Measurements from ENCODE around the gene AKAP7. TPM values are rescaled to one million over a fixed set of nuclear protein-coding genes. Genes with fewer than 3 reads are reported as not detected.

AKAP7 gene
- total RNA-seq, 1 experiment from 2014 or later: 3.1 TPM

DNA sequence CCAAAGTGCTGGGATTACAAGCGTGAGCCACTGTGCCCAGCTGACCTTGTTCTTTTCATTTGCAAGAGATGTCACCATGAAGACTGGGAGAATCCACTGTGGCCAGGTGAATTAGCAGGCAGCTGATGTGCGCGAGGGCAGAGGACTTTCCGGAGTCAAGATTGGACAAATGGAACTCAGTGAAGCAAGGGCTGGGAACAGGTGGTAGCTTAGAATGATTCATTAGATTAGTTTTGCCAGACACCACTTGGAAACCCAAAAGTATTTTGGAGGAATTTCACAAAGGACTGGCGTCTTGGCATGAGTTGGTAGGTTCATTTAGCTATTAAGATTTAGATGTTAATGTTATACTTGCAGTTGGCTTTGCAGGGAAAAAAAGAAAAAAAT, 4.7 kb upstream of the AKAP7 start:
- H3K27ac ChIP-seq (ENCODE audit: low read depth, low read length): no peak overlapping the region
- DNase-seq (ENCODE audit: low read depth, low spot score) (no peak), ATAC-seq (no peak)
- H3K27me3 ChIP-seq (ENCODE audit: insufficient read depth, low read length): no peaks in the 10 kb centered on the region
- H4K20me1 ChIP-seq (ENCODE audit: insufficient read depth): no peaks in the 10 kb centered on the region
- CTCF ChIA-PET: interaction anchor here (1.1 kb wide), 1 partner anchor 14 kb away, joined by 3 read pairs; no protein-coding TSS in a partner anchor
- H2AFZ ChIP-seq (ENCODE audit: low read depth, low read length, poor library complexity, severe bottlenecking): no peak overlapping the region
- RAD21 ChIA-PET (ENCODE audit: low non-redundant PET in 1 of 2, low total read pairs in 2 of 2, uncharacterized antibody in 2 of 2, unreplicated experiment in 2 of 2): no interaction called here
- no TSS peak for BruUV-seq (replicated peaks)
- peaks cover 5 to 8% of the 10 kb centered on the region in 2 experiments; a peak in 3 of 4 replicates for H3K4me1 ChIP-seq (ENCODE audit: control insufficient read depth in 1 of 2, insufficient read depth in 2 of 2, low read length in 2 of 2)
- no peaks in the 10 kb centered on the region for H3K79me2 ChIP-seq (ENCODE audit: insufficient read depth, low read length)
- TF ChIP-seq CEBPB (IDR thresholded peaks at IDR 0.05; ENCODE audit: low read depth) (no peak), EGR1 (IDR thresholded peaks at IDR 0.05; ENCODE audit: low read depth) (no peak)
- TF ChIP-seq, protein P1, sequence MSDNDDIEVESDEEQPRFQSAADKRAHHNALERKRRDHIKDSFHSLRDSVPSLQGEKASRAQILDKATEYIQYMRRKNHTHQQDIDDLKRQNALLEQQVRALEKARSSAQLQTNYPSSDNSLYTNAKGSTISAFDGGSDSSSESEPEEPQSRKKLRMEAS (IDR thresholded peaks at IDR 0.05): no peak
- no peaks in the 10 kb centered on the region for H3K36me3 ChIP-seq (ENCODE audit: control insufficient read depth in 1 of 2, insufficient read depth in 2 of 2, low read length in 2 of 2)
- H3K9me3 ChIP-seq (ENCODE audit: control insufficient read depth in 1 of 2, insufficient read depth in 1 of 2, low read depth in 1 of 2, low read length in 2 of 2): no peaks in the 10 kb centered on the region
- intact Hi-C loops (cut with micrococcal nuclease): no loop called here
- H3K9ac ChIP-seq (ENCODE audit: low read length): no peak overlapping the region
- no peaks in the 10 kb centered on the region for H3K9me2 ChIP-seq (ENCODE audit: insufficient read depth)
- no peak overlapping the region for H3K4me2 ChIP-seq (ENCODE audit: low read length)
- POLR2A ChIA-PET: no interaction called here
- no peak overlapping the region for H3K4me3 ChIP-seq (replicated peaks in 1 of 2; ENCODE audit: low read depth in 1 of 2, low read length in 2 of 2)

DNA sequence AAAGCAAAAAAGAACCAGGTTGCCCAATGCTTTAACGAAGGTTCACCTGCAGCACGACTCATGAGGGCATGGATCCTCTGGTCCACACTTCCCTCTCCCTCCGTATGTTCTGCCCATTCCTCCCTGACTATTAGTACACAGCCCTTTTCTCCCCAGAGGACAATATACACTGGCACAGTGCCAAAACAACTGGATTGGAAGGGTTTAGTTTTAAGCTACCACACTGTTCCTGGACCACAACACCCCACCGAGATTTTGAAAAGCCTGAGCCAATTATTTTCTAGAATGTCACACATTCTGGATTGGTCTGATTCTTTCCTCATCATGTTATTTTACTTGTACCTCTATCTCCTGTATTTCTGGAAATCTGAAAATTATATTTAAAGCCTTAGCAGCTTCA, 2.9 kb upstream of the AKAP7 start:
- POLR2A ChIA-PET: no interaction called here

More for the DNA sequence above, 2.9 kb upstream of the AKAP7 start:
- DNase-seq (ENCODE audit: low read depth, low spot score) (no peak), ATAC-seq (no peak)
- Histone ChIP-seq H3K4me2 (ENCODE audit: low read length) (no peak overlapping the region), H3K9me2 (ENCODE audit: insufficient read depth) (no peaks in the 10 kb centered on the region), H3K4me3 (replicated peaks in 1 of 2; ENCODE audit: low read depth in 1 of 2, low read length in 2 of 2) (no peak overlapping the region), H3K79me2 (ENCODE audit: insufficient read depth, low read length) (no peaks in the 10 kb centered on the region), H3K27ac (ENCODE audit: low read depth, low read length) (no peak overlapping the region), H2AFZ (ENCODE audit: low read depth, low read length, poor library complexity, severe bottlenecking) (peak overlapping the region; percentile 16), H3K36me3 (ENCODE audit: control insufficient read depth in 1 of 2, insufficient read depth in 2 of 2, low read length in 2 of 2) (no peaks in the 10 kb centered on the region), H3K27me3 (ENCODE audit: insufficient read depth, low read length) (no peaks in the 10 kb centered on the region), H3K9me3 (ENCODE audit: control insufficient read depth in 1 of 2, insufficient read depth in 1 of 2, low read depth in 1 of 2, low read length in 2 of 2) (no peaks in the 10 kb centered on the region), H4K20me1 (ENCODE audit: insufficient read depth) (no peaks in the 10 kb centered on the region), H3K4me1 (ENCODE audit: control insufficient read depth in 1 of 2, insufficient read depth in 2 of 2, low read length in 2 of 2) (peaks cover 5 to 15% of the 10 kb centered on the region in 2 experiments; a peak in 3 of 4 replicates), H3K9ac (ENCODE audit: low read length) (no peak overlapping the region)
- ChIA-PET CTCF (no interaction called here), RAD21 (ENCODE audit: low non-redundant PET in 1 of 2, low total read pairs in 2 of 2, uncharacterized antibody in 2 of 2, unreplicated experiment in 2 of 2) (no interaction called here)
- TF ChIP-seq FOSL1 (IDR thresholded peaks at IDR 0.05; ENCODE audit: low read depth): no peak
- no peak for TF ChIP-seq TCF7L2 (IDR thresholded peaks at IDR 0.05; ENCODE audit: borderline replicate concordance, extremely low read depth, insufficient read depth, insufficient read length)
- TF ChIP-seq SRF (IDR thresholded peaks at IDR 0.05; ENCODE audit: low read depth): no peak
- TF ChIP-seq, protein P2, sequence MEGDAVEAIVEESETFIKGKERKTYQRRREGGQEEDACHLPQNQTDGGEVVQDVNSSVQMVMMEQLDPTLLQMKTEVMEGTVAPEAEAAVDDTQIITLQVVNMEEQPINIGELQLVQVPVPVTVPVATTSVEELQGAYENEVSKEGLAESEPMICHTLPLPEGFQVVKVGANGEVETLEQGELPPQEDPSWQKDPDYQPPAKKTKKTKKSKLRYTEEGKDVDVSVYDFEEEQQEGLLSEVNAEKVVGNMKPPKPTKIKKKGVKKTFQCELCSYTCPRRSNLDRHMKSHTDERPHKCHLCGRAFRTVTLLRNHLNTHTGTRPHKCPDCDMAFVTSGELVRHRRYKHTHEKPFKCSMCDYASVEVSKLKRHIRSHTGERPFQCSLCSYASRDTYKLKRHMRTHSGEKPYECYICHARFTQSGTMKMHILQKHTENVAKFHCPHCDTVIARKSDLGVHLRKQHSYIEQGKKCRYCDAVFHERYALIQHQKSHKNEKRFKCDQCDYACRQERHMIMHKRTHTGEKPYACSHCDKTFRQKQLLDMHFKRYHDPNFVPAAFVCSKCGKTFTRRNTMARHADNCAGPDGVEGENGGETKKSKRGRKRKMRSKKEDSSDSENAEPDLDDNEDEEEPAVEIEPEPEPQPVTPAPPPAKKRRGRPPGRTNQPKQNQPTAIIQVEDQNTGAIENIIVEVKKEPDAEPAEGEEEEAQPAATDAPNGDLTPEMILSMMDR (IDR thresholded peaks at IDR 0.05 in 2 of 3, conservative IDR thresholded peaks at IDR 0.05 in 1 of 3; ENCODE audit: borderline replicate concordance in 1 of 3, insufficient read depth in 1 of 3, low read depth in 2 of 3, low read length in 2 of 3): no peak
- TF ChIP-seq CEBPB (IDR thresholded peaks at IDR 0.05; ENCODE audit: low read depth): no peak
- no peak for TF ChIP-seq ZNF274 (IDR thresholded peaks at IDR 0.05; ENCODE audit: low read depth, low read length)
- TF ChIP-seq, protein P3, sequence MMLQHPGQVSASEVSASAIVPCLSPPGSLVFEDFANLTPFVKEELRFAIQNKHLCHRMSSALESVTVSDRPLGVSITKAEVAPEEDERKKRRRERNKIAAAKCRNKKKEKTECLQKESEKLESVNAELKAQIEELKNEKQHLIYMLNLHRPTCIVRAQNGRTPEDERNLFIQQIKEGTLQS (IDR thresholded peaks at IDR 0.05): no peak
- no peak for TF ChIP-seq POLR2AphosphoS5 (IDR thresholded peaks at IDR 0.05; ENCODE audit: low read depth, low read length)
- TF ChIP-seq EZH2phosphoT487 (IDR thresholded peaks at IDR 0.05; ENCODE audit: borderline replicate concordance): no peak
- no peak for TF ChIP-seq ELF1 (IDR thresholded peaks at IDR 0.05; ENCODE audit: borderline replicate concordance, low read depth)
- TF ChIP-seq, protein P4, sequence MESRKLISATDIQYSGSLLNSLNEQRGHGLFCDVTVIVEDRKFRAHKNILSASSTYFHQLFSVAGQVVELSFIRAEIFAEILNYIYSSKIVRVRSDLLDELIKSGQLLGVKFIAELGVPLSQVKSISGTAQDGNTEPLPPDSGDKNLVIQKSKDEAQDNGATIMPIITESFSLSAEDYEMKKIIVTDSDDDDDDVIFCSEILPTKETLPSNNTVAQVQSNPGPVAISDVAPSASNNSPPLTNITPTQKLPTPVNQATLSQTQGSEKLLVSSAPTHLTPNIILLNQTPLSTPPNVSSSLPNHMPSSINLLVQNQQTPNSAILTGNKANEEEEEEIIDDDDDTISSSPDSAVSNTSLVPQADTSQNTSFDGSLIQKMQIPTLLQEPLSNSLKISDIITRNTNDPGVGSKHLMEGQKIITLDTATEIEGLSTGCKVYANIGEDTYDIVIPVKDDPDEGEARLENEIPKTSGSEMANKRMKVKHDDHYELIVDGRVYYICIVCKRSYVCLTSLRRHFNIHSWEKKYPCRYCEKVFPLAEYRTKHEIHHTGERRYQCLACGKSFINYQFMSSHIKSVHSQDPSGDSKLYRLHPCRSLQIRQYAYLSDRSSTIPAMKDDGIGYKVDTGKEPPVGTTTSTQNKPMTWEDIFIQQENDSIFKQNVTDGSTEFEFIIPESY (IDR thresholded peaks at IDR 0.05; ENCODE audit: extremely low read depth, insufficient replicate concordance, low read length): no peak
- no peak for TF ChIP-seq SIN3A (IDR thresholded peaks at IDR 0.05; ENCODE audit: low read depth)
- TF ChIP-seq SP1 (IDR thresholded peaks at IDR 0.05; ENCODE audit: low read depth): no peak
- TF ChIP-seq RAD21 (IDR thresholded peaks at IDR 0.05; ENCODE audit: low read depth): no peak
- no peak for TF ChIP-seq POLR2A (IDR thresholded peaks at IDR 0.05; ENCODE audit: borderline replicate concordance, extremely low read depth, insufficient read depth, insufficient read length)
- no peak for TF ChIP-seq ZFX (IDR thresholded peaks at IDR 0.05)
- BruUV-seq (replicated peaks): no TSS peak
- intact Hi-C loops (cut with micrococcal nuclease): no loop called here
